ENCODE data around the gene CATSPERZ. TPM values are rescaled to one million over a fixed set of nuclear protein-coding genes. Genes with fewer than 3 reads are reported as not detected.

CATSPERZ gene
- total and polyA plus RNA-seq, 2 of the 13 experiments (the other 11 are each of a cell fraction or from before 2014, with no cell fraction given) = 0.22 to 0.48 TPM

DNA sequence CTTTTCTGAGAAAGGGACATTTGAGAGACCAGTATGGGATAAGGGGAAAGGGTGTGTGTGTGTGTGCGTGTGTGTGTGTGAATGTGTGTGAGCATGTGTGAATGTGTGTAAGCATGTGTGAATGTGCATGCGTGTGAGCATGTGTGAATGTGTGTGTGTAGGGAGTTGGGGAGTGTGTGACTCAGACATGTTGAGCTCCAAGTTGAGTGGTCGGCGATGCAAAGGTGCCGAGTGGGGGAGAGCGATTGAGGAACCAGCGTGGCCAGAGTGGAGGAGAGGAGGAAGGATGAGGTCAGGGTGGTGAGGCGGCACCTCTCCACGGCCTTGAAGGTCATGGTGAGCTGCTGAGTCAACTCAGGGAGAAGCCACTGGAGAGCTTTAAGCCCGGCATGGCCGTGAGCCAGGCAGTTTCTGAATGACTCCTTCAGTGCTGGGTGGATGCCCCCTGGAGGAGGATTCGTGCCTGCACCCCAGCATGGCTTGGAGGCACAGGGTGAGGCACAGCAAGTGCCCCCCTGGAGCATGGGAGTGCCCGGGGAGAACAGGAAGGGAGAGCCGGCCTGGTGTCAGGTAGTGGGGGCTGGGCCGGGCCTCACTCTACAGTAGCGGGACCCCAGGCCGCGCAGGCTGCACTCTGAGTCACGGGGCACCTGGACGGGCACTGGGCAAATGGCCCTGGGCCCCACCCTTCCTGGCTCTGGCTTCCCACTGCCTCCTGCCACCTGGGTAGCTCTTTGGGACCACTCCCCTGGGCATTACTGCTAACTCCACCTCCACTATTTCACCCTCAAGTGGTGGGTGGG is 31.6 kb downstream of the CATSPERZ start (continued):
- TF ChIP-seq, protein P1, sequence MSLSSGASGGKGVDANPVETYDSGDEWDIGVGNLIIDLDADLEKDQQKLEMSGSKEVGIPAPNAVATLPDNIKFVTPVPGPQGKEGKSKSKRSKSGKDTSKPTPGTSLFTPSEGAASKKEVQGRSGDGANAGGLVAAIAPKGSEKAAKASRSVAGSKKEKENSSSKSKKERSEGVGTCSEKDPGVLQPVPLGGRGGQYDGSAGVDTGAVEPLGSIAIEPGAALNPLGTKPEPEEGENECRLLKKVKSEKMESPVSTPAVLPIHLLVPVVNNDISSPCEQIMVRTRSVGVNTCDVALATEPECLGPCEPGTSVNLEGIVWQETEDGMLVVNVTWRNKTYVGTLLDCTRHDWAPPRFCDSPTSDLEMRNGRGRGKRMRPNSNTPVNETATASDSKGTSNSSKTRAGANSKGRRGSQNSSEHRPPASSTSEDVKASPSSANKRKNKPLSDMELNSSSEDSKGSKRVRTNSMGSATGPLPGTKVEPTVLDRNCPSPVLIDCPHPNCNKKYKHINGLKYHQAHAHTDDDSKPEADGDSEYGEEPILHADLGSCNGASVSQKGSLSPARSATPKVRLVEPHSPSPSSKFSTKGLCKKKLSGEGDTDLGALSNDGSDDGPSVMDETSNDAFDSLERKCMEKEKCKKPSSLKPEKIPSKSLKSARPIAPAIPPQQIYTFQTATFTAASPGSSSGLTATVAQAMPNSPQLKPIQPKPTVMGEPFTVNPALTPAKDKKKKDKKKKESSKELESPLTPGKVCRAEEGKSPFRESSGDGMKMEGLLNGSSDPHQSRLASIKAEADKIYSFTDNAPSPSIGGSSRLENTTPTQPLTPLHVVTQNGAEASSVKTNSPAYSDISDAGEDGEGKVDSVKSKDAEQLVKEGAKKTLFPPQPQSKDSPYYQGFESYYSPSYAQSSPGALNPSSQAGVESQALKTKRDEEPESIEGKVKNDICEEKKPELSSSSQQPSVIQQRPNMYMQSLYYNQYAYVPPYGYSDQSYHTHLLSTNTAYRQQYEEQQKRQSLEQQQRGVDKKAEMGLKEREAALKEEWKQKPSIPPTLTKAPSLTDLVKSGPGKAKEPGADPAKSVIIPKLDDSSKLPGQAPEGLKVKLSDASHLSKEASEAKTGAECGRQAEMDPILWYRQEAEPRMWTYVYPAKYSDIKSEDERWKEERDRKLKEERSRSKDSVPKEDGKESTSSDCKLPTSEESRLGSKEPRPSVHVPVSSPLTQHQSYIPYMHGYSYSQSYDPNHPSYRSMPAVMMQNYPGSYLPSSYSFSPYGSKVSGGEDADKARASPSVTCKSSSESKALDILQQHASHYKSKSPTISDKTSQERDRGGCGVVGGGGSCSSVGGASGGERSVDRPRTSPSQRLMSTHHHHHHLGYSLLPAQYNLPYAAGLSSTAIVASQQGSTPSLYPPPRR (CRISPR knock-in tag; IDR thresholded peaks at IDR 0.05; ENCODE audit: borderline replicate concordance) = no peak
- TF ChIP-seq CREBL2 (CRISPR knock-in tag; IDR thresholded peaks at IDR 0.05; ENCODE audit: borderline replicate concordance) (no peak), BCL6 (CRISPR knock-in tag; IDR thresholded peaks at IDR 0.05) (0 out of 2 replicates have a peak, but pooled peaks have one; percentile 23), HOXA5 (CRISPR knock-in tag; IDR thresholded peaks at IDR 0.05) (no peak), RAD21 (CRISPR knock-in tag; IDR thresholded peaks at IDR 0.05) (peak; percentile 75), SYNCRIP (IDR thresholded peaks at IDR 0.05; ENCODE audit: insufficient read depth, low read depth, low read length) (no peak), ZNF687 (CRISPR knock-in tag; IDR thresholded peaks at IDR 0.05) (peak; percentile 56), FOXO1 (CRISPR knock-in tag; IDR thresholded peaks at IDR 0.05) (0 out of 2 replicates have a peak, but pooled peaks have one; percentile 14), ZNF460 (CRISPR knock-in tag; IDR thresholded peaks at IDR 0.05; ENCODE audit: borderline replicate concordance) (no peak), KLF11 (CRISPR knock-in tag; IDR thresholded peaks at IDR 0.05) (no peak), ATF1 (CRISPR knock-in tag; IDR thresholded peaks at IDR 0.05) (no peak), POLR2AphosphoS2 (IDR thresholded peaks at IDR 0.05; ENCODE audit: low read depth, low read length) (no peak), ZSCAN20 (CRISPR knock-in tag; IDR thresholded peaks at IDR 0.05; ENCODE audit: borderline replicate concordance) (no peak), UBTF (CRISPR knock-in tag; IDR thresholded peaks at IDR 0.05) (peak; percentile 54), ZNF343 (CRISPR knock-in tag; IDR thresholded peaks at IDR 0.05) (no peak)
- TF ChIP-seq, protein P2, sequence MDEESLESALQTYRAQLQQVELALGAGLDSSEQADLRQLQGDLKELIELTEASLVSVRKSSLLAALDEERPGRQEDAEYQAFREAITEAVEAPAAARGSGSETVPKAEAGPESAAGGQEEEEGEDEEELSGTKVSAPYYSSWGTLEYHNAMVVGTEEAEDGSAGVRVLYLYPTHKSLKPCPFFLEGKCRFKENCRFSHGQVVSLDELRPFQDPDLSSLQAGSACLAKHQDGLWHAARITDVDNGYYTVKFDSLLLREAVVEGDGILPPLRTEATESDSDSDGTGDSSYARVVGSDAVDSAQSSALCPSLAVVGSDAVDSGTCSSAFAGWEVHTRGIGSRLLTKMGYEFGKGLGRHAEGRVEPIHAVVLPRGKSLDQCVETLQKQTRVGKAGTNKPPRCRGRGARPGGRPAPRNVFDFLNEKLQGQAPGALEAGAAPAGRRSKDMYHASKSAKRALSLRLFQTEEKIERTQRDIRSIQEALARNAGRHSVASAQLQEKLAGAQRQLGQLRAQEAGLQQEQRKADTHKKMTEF (CRISPR knock-in tag; IDR thresholded peaks at IDR 0.05) = peak; percentile 34; the same call in 1 of the 2 replicates

All from HepG2 (cell line).